Measurements from ENCODE around the gene HDAC10.

GRCh38 chr22:50216684-50217520, 34.2 kb downstream of the HDAC10 start:
- TF ChIP-seq CTCF (IDR thresholded peaks at IDR 0.05) (no peak), POLR2A (IDR thresholded peaks at IDR 0.05) (no peak)
